HL-60 (cell line): ENCODE measurements around the gene HPSE2.

Experiments
- CTCF ChIP-seq: IDR thresholded peaks from one replicate; pipeline ENCODE4 v1.5.1; 2011; ENCODE audit warnings: low read length, control low read depth, inconsistent platforms; ENCODE audit not compliant: insufficient read depth
- POLR2AphosphoS5 ChIP-seq: IDR thresholded peaks from 2 replicates; pipeline ENCODE4 v1.6.1; 2012; ENCODE audit warnings: low read depth
- SPI1 ChIP-seq: IDR thresholded peaks from 2 replicates; pipeline ENCODE4 v1.6.1; 2012; ENCODE audit warnings: low read depth, mild to moderate bottlenecking, borderline replicate concordance

- TF ChIP-seq CTCF (no peak), POLR2AphosphoS5 (no peak), SPI1 (no peak)
Observed at GRCh38 chr10:99013885-99014284, 221.8 kb downstream of the HPSE2 start.
